PC-9 (cell line): ENCODE data around the gene SRC. TPM values are rescaled to one million over a fixed set of nuclear protein-coding genes. Genes with fewer than 3 reads are reported as not detected.
A peak's percentile ranks its signal among the peaks of the same experiment; 100 is the strongest.

Experiments
- BruUV-seq: library from RNA; stranded (reverse); fragments of 400-500 nt; replicated peaks from 2 replicates; lab custom pipeline; 2021; lab: Mats Ljungman, UMichigan
- CTCF ChIA-PET: fragments of 300-600 bp; sonication (Branson Sonifier 250); formaldehyde crosslinking; loops from one replicate; lab custom pipeline; 2022; ENCODE audit warnings: antibody characterized with exemption; lab: Charles Lee
- POLR2A ChIA-PET: fragments of 300-600 bp; sonication (Branson Sonifier 250); formaldehyde crosslinking; loops from one replicate; lab custom pipeline; 2022; ENCODE audit warnings: antibody characterized with exemption; ENCODE audit not compliant: unreplicated experiment; lab: Charles Lee
- DNase-seq, 2 experiments: peaks; one replicate each; pipeline versions ENCODE4 v3.0.0 to v3.0.0-alpha.2; 2015 to 2022; ENCODE audit warnings: mixed read lengths in 1 of 2
- H2AFZ ChIP-seq: fragments of 200-600 bp; sonication (generic); 2 replicates; pipeline ENCODE4 v1.8.1; 2017; ENCODE audit warnings: antibody characterized with exemption
- H3F3A ChIP-seq: fragments of 200-600 bp; sonication (generic); 2 replicates; pipeline ENCODE4 v1.8.1; 2017; ENCODE audit warnings: antibody characterized with exemption, mild to moderate bottlenecking, low read depth; ENCODE audit not compliant: insufficient read depth
- H3K27ac ChIP-seq: fragments of 200-600 bp; sonication (generic); 2 replicates; pipeline ENCODE4 v1.6.1; 2016; ENCODE audit warnings: mixed run types
- H3K27me3 ChIP-seq: fragments of 200-600 bp; sonication (generic); 2 replicates; pipeline ENCODE4 v1.6.1; 2016; ENCODE audit warnings: low read depth, mixed run types; ENCODE audit not compliant: insufficient read depth
- H3K36me3 ChIP-seq: fragments of 200-600 bp; sonication (generic); 2 replicates; pipeline ENCODE4 v1.6.1; 2016; ENCODE audit warnings: low read depth, mixed run types
- H3K4me1 ChIP-seq: fragments of 200-600 bp; sonication (generic); replicated peaks from 2 replicates; pipeline ENCODE4 v1.6.1; 2016; ENCODE audit warnings: mixed run types; ENCODE audit not compliant: insufficient read depth
- H3K4me2 ChIP-seq: fragments of 200-600 bp; sonication (generic); 2 replicates; pipeline ENCODE4 v1.6.1; 2017; ENCODE audit warnings: mixed run types
- H3K4me3 ChIP-seq: fragments of 200-600 bp; sonication (generic); 2 replicates; pipeline ENCODE4 v1.6.1; 2016; ENCODE audit warnings: mixed run types
- H3K79me2 ChIP-seq: fragments of 200-600 bp; sonication (generic); 2 replicates; pipeline ENCODE4 v1.6.1; 2017; ENCODE audit warnings: low read depth, mixed run types
- H3K9me2 ChIP-seq: fragments of 200-600 bp; sonication (generic); 2 replicates; pipeline ENCODE4 v1.8.1; 2017; ENCODE audit warnings: mild to moderate bottlenecking; ENCODE audit not compliant: insufficient read depth
- H3K9me3 ChIP-seq: fragments of 200-600 bp; sonication (generic); 2 replicates; pipeline ENCODE4 v1.8.1; 2016; ENCODE audit warnings: low read depth; ENCODE audit not compliant: insufficient read depth
- H4K20me1 ChIP-seq: fragments of 200-600 bp; sonication (generic); 2 replicates; pipeline ENCODE4 v1.8.1; 2017; ENCODE audit not compliant: insufficient read depth
- EZH2 ChIP-seq: fragments of 200-600 bp; sonication (generic); IDR thresholded peaks from 2 replicates; pipeline ENCODE4 v1.8.0; 2017; ENCODE audit warnings: antibody characterized with exemption, low read depth
- intact Hi-C: fragments of 100-400 bp; cut with micrococcal nuclease; formaldehyde crosslinking; loops from one replicate; pipeline ENCODE4 v1.10.0; 2022; ENCODE audit not compliant: unreplicated experiment
- total RNA-seq: library from RNA; stranded (reverse); gene quantifications from 2 replicates; pipeline ENCODE4 v1.2.3, GENCODE V29; 2021
- TF ChIP-seq, protein P1 (sequence below): fragments of 200-600 bp; sonication (generic); conservative IDR thresholded peaks from 2 replicates; pipeline ENCODE4 v1.6.1; 2017; ENCODE audit warnings: mixed run types, antibody characterized with exemption, mild to moderate bottlenecking, moderate library complexity

Gene SRC
- total RNA-seq, 1 experiment from 2014 or later = 58.4 TPM

DNA sequence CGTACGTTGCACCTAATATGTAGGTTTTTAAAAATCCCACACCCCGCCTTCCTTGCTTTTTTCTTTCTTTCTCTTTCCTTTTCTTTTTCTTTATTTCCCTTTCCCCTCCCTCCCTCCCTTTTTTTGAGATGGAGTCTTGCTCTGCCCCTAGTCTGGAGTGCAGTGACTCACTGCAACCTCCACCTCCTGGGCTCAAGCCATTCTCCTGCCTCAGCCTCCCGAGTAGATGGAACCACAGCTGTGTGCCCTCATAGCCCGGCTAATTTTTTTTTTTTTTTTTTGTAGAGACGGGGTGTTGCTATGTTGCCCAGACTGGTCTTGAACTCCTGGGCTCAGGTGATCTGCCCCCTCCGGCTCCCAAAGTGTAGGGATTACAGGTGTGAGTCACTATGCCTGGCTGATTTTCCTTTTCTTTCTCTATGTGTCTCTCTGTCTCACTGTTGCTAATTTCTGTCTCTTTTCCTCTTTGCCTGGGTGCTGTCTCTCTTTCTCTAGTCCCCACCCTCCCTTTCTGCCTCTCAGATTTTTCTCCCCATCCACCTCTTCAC is 61.2 kb downstream of the SRC start:
- peak in 1 of 2 experiments; percentile 20 for DNase-seq
- Histone ChIP-seq H3K36me3 (no peaks in the 10 kb centered on the region), H4K20me1 (peaks cover 3% of the 10 kb centered on the region; the same call in 1 of the 2 replicates), H2AFZ (no peak overlapping the region; the same call in 1 of the 2 replicates), H3K4me2 (peak overlapping the region; percentile 87), H3K27ac (no peak overlapping the region), H3K4me3 (peak overlapping the region; percentile 49; the same call in 1 of the 2 replicates), H3F3A (no peaks in the 10 kb centered on the region), H3K9me2 (no peaks in the 10 kb centered on the region), H3K9me3 (no peaks in the 10 kb centered on the region), H3K4me1 (no peaks in the 10 kb centered on the region), H3K79me2 (no peaks in the 10 kb centered on the region), H3K27me3 (peaks cover 40% of the 10 kb centered on the region)
- intact Hi-C loops = loop anchor here (5.0 kb wide), 1 partner anchor 120 kb away; the partner anchor contains the start of gene BLCAP
- no TSS peak for BruUV-seq
- CTCF ChIA-PET = no interaction called here
- TF ChIP-seq EZH2 = no peak
- TF ChIP-seq, protein P1, sequence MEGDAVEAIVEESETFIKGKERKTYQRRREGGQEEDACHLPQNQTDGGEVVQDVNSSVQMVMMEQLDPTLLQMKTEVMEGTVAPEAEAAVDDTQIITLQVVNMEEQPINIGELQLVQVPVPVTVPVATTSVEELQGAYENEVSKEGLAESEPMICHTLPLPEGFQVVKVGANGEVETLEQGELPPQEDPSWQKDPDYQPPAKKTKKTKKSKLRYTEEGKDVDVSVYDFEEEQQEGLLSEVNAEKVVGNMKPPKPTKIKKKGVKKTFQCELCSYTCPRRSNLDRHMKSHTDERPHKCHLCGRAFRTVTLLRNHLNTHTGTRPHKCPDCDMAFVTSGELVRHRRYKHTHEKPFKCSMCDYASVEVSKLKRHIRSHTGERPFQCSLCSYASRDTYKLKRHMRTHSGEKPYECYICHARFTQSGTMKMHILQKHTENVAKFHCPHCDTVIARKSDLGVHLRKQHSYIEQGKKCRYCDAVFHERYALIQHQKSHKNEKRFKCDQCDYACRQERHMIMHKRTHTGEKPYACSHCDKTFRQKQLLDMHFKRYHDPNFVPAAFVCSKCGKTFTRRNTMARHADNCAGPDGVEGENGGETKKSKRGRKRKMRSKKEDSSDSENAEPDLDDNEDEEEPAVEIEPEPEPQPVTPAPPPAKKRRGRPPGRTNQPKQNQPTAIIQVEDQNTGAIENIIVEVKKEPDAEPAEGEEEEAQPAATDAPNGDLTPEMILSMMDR = no peak
- POLR2A ChIA-PET = no interaction called here

DNA sequence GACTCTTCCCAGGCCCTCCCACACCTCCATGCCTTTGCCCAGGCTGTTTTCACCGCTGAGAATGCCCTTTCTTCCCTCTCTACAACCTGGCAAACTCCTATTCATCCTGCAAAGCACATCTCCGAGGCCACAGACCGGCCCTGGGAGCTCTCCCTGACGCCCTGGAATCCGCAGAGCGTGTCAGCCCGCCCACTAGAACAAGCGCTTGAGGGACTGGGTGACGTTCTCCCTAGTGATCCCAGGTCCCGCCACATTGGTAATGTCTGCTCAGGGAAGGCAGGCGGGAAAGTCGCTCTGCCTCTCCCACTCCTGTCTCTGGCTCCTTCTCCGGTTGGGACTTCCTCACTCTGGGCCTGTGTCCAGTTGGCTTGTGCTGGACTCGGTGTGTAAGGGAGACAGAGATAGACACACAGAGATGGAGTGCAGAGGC is 61.6 kb downstream of the SRC start:
- ChIA-PET POLR2A (no interaction called here), CTCF (no interaction called here)
- no peak for DNase-seq
- Histone ChIP-seq H2AFZ (no peak overlapping the region), H3K4me2 (no peak overlapping the region), H3K4me3 (no peak overlapping the region), H3K79me2 (no peaks in the 10 kb centered on the region), H3K27me3 (peaks cover 45% of the 10 kb centered on the region), H3K36me3 (no peaks in the 10 kb centered on the region), H3K27ac (no peak overlapping the region), H3F3A (no peaks in the 10 kb centered on the region), H3K4me1 (no peaks in the 10 kb centered on the region), H4K20me1 (peaks cover 3% of the 10 kb centered on the region; the same call in 1 of the 2 replicates), H3K9me3 (no peaks in the 10 kb centered on the region), H3K9me2 (no peaks in the 10 kb centered on the region)
- TF ChIP-seq, protein P1 = no peak
- TF ChIP-seq EZH2 = no peak
- intact Hi-C loops = loop anchor here (5.0 kb wide), 1 partner anchor 120 kb away; the partner anchor contains the start of gene BLCAP
- BruUV-seq = no TSS peak

DNA sequence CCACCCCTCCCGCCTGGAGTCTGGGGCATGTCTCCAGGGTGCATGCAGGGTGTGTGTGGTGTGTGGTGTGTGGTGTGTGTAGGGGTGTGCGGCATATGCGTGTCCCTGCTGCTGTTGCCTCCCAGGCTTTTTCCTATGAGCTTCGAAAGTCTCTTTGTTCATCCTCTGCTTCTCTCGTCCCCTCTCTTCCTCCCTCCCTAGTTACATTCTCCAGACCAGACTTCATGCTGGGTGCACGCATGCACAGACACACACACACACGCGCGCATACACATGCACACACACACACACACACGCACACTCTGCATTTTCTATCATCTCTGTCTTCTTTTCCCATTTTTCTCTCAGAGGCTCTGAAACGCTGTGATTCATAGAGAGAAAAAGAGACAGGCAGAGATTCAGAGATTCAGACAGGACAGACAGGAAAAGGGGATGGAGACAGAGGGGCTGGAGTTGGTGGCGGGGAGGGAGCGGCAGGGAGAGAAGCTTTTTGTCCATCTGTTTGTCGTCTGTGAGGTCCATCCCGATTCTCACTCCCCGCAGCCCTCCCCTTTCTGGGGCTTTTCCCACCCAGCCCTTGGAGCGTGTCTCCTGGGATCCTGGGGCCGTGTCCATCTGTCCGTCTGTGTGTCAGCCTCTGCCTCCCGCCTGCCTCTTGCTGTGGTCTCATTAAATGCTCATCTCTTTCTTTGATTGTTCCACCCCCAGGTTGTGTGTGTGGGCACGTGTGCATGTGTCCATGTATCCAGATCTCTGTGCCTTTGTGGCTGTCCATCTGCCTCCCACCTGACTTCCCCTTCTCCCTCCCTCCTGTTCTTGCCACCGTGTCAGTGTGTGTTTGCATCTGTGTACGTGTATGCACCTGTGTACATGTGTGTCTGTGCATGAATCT is 62.6 kb downstream of the SRC start:
- Histone ChIP-seq H3K4me3 (no peak overlapping the region), H3K79me2 (no peaks in the 10 kb centered on the region), H3K4me2 (no peak overlapping the region), H3K36me3 (no peaks in the 10 kb centered on the region), H3K27me3 (peaks cover 55% of the 10 kb centered on the region), H4K20me1 (peaks cover 3% of the 10 kb centered on the region; the same call in 1 of the 2 replicates), H3K9me3 (no peaks in the 10 kb centered on the region), H3K27ac (no peak overlapping the region), H3K9me2 (no peaks in the 10 kb centered on the region), H3F3A (no peaks in the 10 kb centered on the region), H3K4me1 (no peaks in the 10 kb centered on the region), H2AFZ (no peak overlapping the region)
- ChIA-PET POLR2A (no interaction called here), CTCF (no interaction called here)
- intact Hi-C loops = loop anchor here (5.0 kb wide), 1 partner anchor 119 kb away; the partner anchor contains the start of gene BLCAP
- no TSS peak for BruUV-seq
- TF ChIP-seq, protein P1 = no peak
- no peak for TF ChIP-seq EZH2
- no peak for DNase-seq
